ENCODE data around the gene SPATA31A6.
"Not testable (repeated sequence)": the region's sequence is repeated elsewhere in the genome, so short reads cannot be mapped to it uniquely, and the experiment has no call there.

The SPATA31A6 gene

DNA sequence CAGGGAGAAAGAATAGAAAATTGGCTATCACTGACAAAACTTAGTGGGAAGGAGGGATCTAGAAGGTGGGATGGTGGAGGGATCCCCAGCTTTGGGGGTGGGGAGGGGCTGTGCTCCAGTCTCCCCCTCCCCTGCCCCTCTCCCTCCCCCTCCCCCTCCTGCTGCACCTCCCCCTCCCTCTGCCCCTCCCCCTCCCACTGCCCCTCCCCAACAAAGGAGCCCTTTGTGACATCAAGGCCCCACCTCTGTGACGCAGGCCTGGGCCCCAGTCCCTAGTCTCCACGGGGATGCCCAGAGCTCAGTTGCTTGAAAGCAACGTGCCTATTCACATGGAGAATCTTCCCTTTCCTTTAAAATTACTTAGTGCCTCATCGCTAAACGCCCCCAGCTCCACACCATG, at the start of gene SPATA31A6:
TSS of gene SPATA31A6 (plus strand) at position 301 of the 400 bp plus-strand sequence. CDS start at position 330, 29 bp downstream.
- DNase-seq; intact Hi-C loops (cut with DNase I): not testable (repeated sequence)

GRCh38 chr9:42160299-42160698, 23.2 kb upstream of the SPATA31A6 start:
- intact Hi-C loops (cut with DNase I), result not testable (repeated sequence)
- peak in 6 of 42 donors; percentile 1 to 28 (median 18) for DNase-seq

- intact Hi-C loops (cut with DNase I); DNase-seq: not testable (repeated sequence)
Measured at GRCh38 chr9:42219861-42220260, 36.4 kb downstream of the SPATA31A6 start.

DNA sequence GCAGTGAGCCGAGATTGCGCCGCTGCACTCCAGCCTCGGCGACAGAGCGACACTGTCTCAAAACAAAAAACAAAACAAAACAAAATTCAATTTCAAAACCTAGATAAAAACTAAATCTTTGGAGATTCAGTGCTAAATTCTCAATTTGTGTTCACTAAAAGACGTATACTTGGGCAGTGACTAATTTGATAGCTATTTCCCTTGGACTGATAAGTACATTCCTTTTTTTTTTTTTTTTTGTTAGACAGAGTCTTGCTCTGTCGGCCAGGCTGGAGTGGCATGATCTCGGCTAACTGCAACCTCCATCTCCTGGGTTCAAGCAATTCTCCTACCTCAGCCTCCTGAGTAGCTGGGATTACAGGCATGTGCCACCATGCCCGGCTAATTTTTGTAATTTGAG, 39.8 kb downstream of the SPATA31A6 start:
- DNase-seq; intact Hi-C loops (cut with DNase I): not testable (repeated sequence)

- DNase-seq, result peak in 1 of 42 donors; percentile 8
- intact Hi-C loops (cut with DNase I), result not testable (repeated sequence)
Measured at GRCh38 chr9:42233031-42233430, 49.6 kb downstream of the SPATA31A6 start.

DNA sequence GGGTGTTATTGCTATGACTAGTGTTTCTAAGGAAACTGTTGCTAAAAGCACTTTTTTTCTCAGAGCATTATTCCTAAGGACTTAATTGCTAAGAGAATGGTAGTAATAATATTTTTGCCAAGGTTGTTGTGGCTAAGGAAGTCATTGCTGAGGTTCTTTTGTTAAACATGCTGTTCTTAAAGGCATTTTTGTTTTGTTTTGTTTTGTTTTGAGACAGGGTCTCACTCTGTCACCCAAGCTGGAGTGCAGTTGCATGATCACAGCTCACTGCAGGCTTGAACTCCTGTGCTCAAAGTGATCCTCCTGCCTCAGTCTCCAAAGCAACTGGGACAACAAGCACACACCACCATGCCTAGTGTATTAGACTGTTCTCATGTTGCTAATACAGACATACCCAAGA, 51.2 kb downstream of the SPATA31A6 start:
- intact Hi-C loops (cut with DNase I); DNase-seq: not testable (repeated sequence)

GRCh38 chr9:42235352-42235991, 52.0 kb downstream of the SPATA31A6 start:
- intact Hi-C loops (cut with DNase I); DNase-seq: not testable (repeated sequence)

DNA sequence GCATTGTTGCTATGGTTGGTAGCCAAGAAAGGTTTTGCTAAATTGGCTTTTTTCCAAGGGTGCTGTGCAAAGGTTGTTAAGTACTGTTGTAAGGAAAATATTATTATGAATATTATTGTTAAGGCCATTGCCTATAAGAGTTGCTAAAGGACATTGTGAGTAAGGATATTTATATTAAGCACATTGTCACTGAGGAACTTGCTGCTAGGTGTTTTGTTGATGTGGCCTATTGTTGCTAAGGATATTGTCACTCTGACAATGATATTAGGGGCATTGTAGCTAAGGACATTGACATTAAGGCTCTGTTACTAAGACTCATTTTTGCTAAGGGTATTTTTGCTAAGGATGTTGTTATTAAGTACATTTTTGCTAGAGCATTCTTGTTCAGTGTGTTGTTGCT, 52.6 kb downstream of the SPATA31A6 start:
- intact Hi-C loops (cut with DNase I); DNase-seq: not testable (repeated sequence)

GRCh38 chr9:42237381-42237780, 53.9 kb downstream of the SPATA31A6 start:
- DNase-seq; intact Hi-C loops (cut with DNase I): not testable (repeated sequence)

DNA sequence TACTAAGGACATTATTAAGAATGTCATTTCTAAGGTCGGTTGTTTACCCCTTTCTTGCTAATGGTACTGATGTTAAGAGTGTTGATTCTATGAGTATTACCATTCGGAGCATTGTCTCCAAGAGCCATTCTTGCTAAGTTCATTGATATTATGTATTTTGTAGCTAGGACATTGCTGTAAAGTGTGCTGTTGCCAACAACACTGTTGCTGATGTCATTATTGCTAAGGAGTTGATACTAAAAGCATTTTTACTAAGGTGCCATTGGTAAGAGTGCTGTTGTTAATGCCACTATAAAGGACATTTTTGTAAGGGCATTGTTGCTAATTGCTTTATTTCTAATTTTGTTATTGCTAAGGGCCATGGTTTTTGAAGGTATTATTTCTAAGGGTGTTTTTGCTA, 55.4 kb downstream of the SPATA31A6 start:
- DNase-seq, result not testable (repeated sequence)

More for the DNA sequence above, 55.4 kb downstream of the SPATA31A6 start:
- intact Hi-C loops (cut with DNase I), result not testable (repeated sequence)

All from head of caudate nucleus (tissue), 42 donors.